LNCAP (cell line): ENCODE results near the gene C5orf47.

ENCODE experiments used
- TF ChIP-seq, protein P1 (sequence below): fragments of 450-650 bp; IDR thresholded peaks from 2 replicates; pipeline ENCODE4 v1.5.1; 2017; ENCODE audit warnings: mild to moderate bottlenecking

C5orf47 gene

GRCh38 chr5:173950829-173951228 is 38.1 kb upstream of the C5orf47 start:
- TF ChIP-seq, protein P1, sequence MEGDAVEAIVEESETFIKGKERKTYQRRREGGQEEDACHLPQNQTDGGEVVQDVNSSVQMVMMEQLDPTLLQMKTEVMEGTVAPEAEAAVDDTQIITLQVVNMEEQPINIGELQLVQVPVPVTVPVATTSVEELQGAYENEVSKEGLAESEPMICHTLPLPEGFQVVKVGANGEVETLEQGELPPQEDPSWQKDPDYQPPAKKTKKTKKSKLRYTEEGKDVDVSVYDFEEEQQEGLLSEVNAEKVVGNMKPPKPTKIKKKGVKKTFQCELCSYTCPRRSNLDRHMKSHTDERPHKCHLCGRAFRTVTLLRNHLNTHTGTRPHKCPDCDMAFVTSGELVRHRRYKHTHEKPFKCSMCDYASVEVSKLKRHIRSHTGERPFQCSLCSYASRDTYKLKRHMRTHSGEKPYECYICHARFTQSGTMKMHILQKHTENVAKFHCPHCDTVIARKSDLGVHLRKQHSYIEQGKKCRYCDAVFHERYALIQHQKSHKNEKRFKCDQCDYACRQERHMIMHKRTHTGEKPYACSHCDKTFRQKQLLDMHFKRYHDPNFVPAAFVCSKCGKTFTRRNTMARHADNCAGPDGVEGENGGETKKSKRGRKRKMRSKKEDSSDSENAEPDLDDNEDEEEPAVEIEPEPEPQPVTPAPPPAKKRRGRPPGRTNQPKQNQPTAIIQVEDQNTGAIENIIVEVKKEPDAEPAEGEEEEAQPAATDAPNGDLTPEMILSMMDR = no peak

- TF ChIP-seq, protein P1 = no peak
Measured at GRCh38 chr5:173953528-173954090, 35.4 kb upstream of the C5orf47 start.

DNA sequence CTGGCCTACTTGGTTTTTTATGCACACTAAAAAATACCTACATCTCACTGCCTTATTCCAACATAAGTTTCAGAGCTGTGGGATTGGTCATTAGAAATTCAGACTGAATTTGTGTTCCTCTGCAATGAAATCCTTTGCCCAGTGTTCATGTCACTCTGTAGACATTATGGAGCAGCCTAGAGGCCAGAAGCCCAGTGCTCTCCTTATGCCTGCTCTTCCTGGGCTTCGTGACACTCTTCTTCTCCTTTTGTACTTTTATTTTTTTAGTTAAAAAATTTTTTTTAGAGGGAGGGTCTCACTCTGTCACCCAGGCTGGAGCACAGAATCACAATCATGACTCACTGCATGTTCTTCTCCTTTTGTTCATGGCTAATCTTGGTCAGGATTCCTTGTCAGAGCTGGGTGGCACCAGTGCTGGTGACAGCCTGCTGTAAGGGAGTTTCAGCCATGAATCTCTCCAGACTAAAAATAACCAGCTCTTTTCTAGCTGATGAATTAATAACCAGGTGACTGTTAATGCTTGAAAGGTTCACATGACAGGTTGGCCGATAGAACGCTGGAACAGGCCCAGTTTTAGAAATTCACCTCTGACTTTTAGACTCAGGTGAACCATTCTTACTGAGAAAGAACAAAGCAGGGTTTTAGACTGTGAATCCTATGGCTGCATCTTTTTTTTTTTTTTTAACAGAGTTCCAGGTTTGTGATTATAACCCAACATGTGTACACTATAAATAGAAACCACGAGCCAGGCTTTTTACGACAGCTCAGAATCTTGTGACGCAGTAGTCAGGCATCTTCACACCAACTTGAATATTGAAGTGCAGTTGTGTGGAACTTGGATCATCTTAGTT is 34.1 kb upstream of the C5orf47 start:
- TF ChIP-seq, protein P1 = no peak

DNA sequence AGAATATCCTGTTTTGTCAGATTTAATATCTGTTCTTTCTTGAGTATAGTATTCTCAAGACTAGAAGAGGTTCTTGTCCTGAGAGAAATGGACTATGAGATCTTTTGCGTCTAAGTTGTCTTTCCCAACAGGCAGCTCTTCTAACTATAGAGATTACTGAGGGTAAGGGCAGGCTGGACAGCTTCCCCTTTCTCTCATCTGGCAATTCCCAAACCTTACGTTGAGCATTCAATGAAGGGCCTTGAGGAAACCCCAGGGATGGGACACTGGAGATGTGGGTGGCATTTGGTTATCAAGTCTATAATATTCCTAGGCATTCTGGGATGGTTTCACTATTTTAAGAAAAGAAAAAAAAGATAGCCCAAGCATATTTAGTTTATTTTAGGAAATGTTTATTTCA is 28.0 kb upstream of the C5orf47 start:
- TF ChIP-seq, protein P1 = no peak

DNA sequence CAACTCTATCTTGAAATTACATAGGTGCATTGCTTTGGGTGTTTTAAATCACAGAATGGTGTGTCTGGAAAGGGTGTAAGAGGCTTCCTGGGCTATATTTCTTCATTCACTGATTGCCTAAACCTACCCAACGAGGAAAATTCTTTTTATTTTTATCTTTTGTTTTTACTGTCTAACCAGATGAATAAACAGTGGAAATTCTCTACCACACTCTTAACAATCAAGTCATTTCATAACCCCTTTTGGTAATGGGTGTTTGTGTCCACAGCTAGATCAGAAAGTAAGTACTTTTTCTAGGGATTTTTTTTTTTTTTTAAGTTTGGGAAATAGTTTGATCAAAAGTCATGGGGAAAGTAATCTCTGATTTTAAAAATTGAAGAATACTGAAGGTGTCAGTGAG is 27.6 kb upstream of the C5orf47 start:
- TF ChIP-seq, protein P1 = no peak

GRCh38 chr5:173962436-173962972 is 26.5 kb upstream of the C5orf47 start:
- TF ChIP-seq, protein P1 = no peak

- TF ChIP-seq, protein P1 = no peak
Measured at GRCh38 chr5:173963182-173963838, 25.7 kb upstream of the C5orf47 start.
